ENCODE results near the gene SPRY2.

SPRY2 gene

DNA sequence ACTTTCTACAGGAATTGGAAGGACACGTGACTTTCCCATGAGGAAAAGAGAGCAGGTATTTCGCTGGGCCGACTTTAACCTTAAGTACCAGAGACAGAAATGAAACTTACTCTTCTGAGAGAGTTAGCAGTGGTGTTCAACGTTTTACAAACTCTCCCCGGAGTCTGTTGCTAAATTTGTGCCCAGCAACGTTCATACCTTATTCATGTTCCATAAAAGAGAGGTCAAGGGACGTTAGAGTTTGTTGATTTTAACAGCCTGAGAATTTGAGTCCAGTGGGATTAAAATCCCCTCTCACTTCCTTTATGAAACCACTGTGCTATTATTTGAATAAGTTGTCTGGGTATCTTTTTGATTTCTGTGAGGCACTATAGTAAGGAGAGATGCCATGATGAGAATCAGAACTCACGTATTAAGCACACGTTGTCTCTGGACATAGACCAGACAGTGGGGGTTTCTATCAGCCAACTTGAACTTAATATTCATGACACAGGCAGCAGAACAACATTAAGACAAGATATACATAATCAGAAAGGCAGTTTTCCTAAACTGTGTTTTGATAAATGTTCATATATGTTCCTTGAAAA is 33.4 kb downstream of the SPRY2 start:
- Histone ChIP-seq H3K27ac (ENCODE audit: low read depth, low read length) (no peak overlapping the region), H3K4me1 (ENCODE audit: insufficient read depth, low read length) (no peaks in the 10 kb centered on the region), H3K27me3 (ENCODE audit: control insufficient read depth in 1 of 2, insufficient read depth in 2 of 2, low read length in 2 of 2) (no peaks in the 10 kb centered on the region), H3K9ac (ENCODE audit: low read length) (no peak overlapping the region), H3K36me3 (ENCODE audit: insufficient read depth, low read length) (no peaks in the 10 kb centered on the region), H3K4me3 (ENCODE audit: low read depth in 1 of 2, low read length in 2 of 2) (no peak overlapping the region), H3K9me3 (ENCODE audit: low read length) (no peaks in the 10 kb centered on the region)

DNA sequence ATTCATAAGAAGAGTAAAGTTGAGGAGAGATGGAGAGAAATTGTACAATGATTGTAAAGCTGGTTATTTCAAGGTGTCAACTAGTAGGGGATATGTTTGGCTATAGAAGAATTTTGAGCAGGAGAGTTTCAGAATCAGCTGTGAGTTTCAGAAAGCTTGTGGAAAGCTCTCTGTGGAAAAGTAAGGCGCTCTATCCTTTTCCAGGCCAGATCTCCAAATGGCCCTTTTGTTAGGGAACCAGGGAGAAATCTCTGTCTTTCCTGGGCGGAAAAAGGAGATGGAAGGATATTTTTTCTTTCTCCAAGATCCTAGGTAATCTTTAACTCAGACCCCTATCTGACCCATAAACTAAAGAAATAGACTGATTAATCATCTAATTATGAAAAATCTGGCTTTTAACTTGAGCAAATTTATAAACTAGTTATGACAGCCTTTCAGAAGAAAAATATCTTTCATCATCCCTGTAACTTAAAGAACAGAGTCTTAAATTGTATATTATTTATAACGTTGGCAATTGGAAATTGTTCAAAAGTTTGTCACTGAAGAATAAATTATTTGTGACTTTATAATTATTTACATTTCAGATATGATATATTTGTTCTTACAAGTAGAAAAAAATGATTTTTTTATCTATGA is 34.5 kb downstream of the SPRY2 start:
- no peaks in the 10 kb centered on the region for H3K36me3 ChIP-seq (ENCODE audit: insufficient read depth, low read length)
- no peaks in the 10 kb centered on the region for H3K27me3 ChIP-seq (ENCODE audit: control insufficient read depth in 1 of 2, insufficient read depth in 2 of 2, low read length in 2 of 2)
- H3K4me1 ChIP-seq (ENCODE audit: insufficient read depth, low read length), result no peaks in the 10 kb centered on the region
- H3K27ac ChIP-seq (ENCODE audit: low read depth, low read length), result no peak overlapping the region
- H3K9ac ChIP-seq (ENCODE audit: low read length), result no peak overlapping the region
- H3K4me3 ChIP-seq (ENCODE audit: low read depth in 1 of 2, low read length in 2 of 2), result no peak overlapping the region
- H3K9me3 ChIP-seq (ENCODE audit: low read length), result no peaks in the 10 kb centered on the region

DNA sequence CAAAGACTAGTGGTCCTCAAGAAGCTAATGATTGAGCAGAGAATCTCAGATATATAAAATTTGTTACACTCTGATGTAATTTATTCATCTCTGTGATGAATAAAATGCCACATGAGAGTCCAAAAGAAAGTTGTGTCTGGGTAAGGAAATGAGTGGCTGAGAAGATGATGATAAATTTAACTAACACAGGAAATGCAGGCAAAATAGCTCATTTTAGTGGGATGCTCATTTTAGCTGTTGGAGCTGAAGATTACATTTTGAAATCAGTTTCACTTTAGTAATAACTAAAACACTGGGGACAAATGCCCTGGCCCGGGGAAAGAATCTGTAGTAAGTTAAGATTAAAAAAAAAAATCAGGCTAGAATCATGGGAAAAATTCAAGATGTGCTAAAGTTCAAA is 35.2 kb downstream of the SPRY2 start:
- no peak overlapping the region for H3K4me3 ChIP-seq (ENCODE audit: low read depth in 1 of 2, low read length in 2 of 2)
- no peaks in the 10 kb centered on the region for H3K36me3 ChIP-seq (ENCODE audit: insufficient read depth, low read length)
- no peak overlapping the region for H3K9ac ChIP-seq (ENCODE audit: low read length)
- H3K27me3 ChIP-seq (ENCODE audit: control insufficient read depth in 1 of 2, insufficient read depth in 2 of 2, low read length in 2 of 2), result no peaks in the 10 kb centered on the region
- H3K4me1 ChIP-seq (ENCODE audit: insufficient read depth, low read length), result no peaks in the 10 kb centered on the region
- H3K9me3 ChIP-seq (ENCODE audit: low read length), result no peaks in the 10 kb centered on the region
- H3K27ac ChIP-seq (ENCODE audit: low read depth, low read length), result no peak overlapping the region

DNA sequence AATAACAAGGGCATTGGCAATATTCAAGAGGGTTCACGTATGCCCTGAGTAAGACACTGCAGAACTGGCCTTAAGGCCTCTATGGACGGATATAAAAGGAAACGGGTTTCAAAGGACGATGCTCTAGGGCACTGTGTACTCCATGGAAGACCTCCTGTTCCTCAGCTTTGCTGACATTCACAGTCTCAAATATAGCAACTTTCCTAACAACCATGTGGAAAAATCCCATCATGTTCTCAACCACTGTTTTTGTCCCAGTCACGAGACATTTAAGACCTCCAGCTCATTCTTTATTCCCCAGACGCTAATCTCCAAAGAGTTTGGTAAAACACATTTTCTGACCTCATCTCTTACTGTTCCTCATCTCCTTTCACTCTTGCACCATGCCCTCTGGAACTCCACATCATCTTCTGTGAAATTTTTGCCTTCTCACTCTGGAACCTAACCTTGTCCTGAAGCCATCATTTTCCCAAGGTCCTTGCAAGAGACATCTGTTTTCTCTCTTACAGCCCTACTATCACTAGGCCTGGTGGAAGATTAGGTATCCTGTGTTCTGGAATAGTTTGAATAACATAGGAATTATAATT is 37.6 kb downstream of the SPRY2 start:
- no peaks in the 10 kb centered on the region for H3K9me3 ChIP-seq (ENCODE audit: low read length)
- H3K36me3 ChIP-seq (ENCODE audit: insufficient read depth, low read length), result no peaks in the 10 kb centered on the region
- H3K4me3 ChIP-seq (ENCODE audit: low read depth in 1 of 2, low read length in 2 of 2), result no peak overlapping the region
- no peak overlapping the region for H3K9ac ChIP-seq (ENCODE audit: low read length)
- no peaks in the 10 kb centered on the region for H3K4me1 ChIP-seq (ENCODE audit: insufficient read depth, low read length)
- no peaks in the 10 kb centered on the region for H3K27me3 ChIP-seq (ENCODE audit: control insufficient read depth in 1 of 2, insufficient read depth in 2 of 2, low read length in 2 of 2)
- no peak overlapping the region for H3K27ac ChIP-seq (ENCODE audit: low read depth, low read length)

DNA sequence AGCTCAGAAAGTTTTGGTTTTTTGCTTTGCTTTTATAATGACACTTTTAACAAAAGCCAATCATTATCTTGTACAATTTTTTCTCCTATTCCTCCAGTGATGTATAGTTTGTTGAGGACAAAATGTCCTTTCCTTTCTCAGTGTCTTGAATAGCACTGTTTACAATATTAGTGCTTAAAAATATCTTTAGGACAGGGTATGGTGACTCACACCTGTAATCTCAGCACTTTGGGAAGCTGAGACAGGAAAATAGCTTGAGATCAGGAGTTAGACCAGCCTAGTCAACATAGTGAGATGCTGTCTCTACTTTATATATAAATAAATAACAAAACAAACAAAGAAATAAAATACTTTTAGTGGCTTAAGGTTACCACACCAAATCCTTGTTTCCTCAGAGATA is 41.9 kb downstream of the SPRY2 start:
- H3K9me3 ChIP-seq (ENCODE audit: low read length), result no peaks in the 10 kb centered on the region
- H3K36me3 ChIP-seq (ENCODE audit: insufficient read depth, low read length), result no peaks in the 10 kb centered on the region
- H3K4me3 ChIP-seq (ENCODE audit: low read depth in 1 of 2, low read length in 2 of 2), result no peak overlapping the region
- H3K27ac ChIP-seq (ENCODE audit: low read depth, low read length), result no peak overlapping the region
- H3K9ac ChIP-seq (ENCODE audit: low read length), result no peak overlapping the region
- no peaks in the 10 kb centered on the region for H3K27me3 ChIP-seq (ENCODE audit: control insufficient read depth in 1 of 2, insufficient read depth in 2 of 2, low read length in 2 of 2)
- no peaks in the 10 kb centered on the region for H3K4me1 ChIP-seq (ENCODE audit: insufficient read depth, low read length)

DNA sequence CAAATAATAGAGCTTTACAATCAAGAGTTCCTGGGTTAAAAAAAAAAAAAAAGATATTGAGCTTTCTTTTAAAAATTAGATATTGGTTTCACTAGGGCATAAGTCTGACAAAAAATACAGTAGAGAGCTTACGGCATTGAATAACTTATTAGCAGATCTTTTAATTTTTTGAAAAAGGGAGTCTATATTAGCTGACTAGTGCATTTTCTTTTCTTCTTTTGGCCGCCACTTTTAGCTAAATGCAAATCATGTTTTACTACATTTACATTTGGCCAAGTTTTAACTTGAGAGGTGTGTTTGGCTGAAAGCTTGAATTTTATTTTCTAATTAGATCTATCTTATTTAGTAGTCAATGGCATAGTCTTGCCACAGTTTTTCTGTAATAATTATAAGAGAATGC is 43.4 kb downstream of the SPRY2 start:
- H3K4me3 ChIP-seq (ENCODE audit: low read depth in 1 of 2, low read length in 2 of 2), result no peak overlapping the region
- no peak overlapping the region for H3K27ac ChIP-seq (ENCODE audit: low read depth, low read length)
- no peak overlapping the region for H3K9ac ChIP-seq (ENCODE audit: low read length)
- H3K27me3 ChIP-seq (ENCODE audit: control insufficient read depth in 1 of 2, insufficient read depth in 2 of 2, low read length in 2 of 2), result no peaks in the 10 kb centered on the region
- H3K9me3 ChIP-seq (ENCODE audit: low read length), result no peaks in the 10 kb centered on the region
- no peaks in the 10 kb centered on the region for H3K4me1 ChIP-seq (ENCODE audit: insufficient read depth, low read length)
- no peaks in the 10 kb centered on the region for H3K36me3 ChIP-seq (ENCODE audit: insufficient read depth, low read length)

- Histone ChIP-seq H3K27ac (ENCODE audit: low read depth, low read length) (no peak overlapping the region), H3K9me3 (ENCODE audit: low read length) (no peaks in the 10 kb centered on the region), H3K36me3 (ENCODE audit: insufficient read depth, low read length) (no peaks in the 10 kb centered on the region), H3K27me3 (ENCODE audit: control insufficient read depth in 1 of 2, insufficient read depth in 2 of 2, low read length in 2 of 2) (no peaks in the 10 kb centered on the region), H3K4me3 (ENCODE audit: low read depth in 1 of 2, low read length in 2 of 2) (no peak overlapping the region), H3K4me1 (ENCODE audit: insufficient read depth, low read length) (no peaks in the 10 kb centered on the region), H3K9ac (ENCODE audit: low read length) (no peak overlapping the region)
Measured at GRCh38 chr13:80297094-80297493, 43.8 kb downstream of the SPRY2 start.

DNA sequence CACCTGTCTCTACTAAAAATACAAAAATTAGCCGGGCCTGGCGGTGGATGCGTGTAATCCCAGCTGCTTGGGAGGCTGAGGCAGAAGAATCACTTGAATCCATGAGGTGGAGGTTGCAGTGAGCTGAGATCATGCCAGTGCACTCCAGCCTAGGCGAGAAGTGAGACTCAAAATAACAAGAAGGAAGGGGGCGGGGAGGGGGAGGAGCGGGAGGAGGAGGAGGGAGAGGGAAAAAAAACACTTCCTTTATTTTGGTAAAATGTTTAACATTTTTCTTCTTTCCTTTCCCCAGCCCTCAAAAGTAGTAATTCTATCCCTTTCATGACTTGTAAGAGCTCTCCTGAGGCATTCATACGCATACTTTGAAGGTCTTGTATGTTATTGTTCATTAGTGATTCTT is 44.3 kb downstream of the SPRY2 start:
- H3K9ac ChIP-seq (ENCODE audit: low read length), result no peak overlapping the region
- no peak overlapping the region for H3K4me3 ChIP-seq (ENCODE audit: low read depth in 1 of 2, low read length in 2 of 2)
- H3K27ac ChIP-seq (ENCODE audit: low read depth, low read length), result no peak overlapping the region
- H3K4me1 ChIP-seq (ENCODE audit: insufficient read depth, low read length), result no peaks in the 10 kb centered on the region
- no peaks in the 10 kb centered on the region for H3K9me3 ChIP-seq (ENCODE audit: low read length)
- no peaks in the 10 kb centered on the region for H3K27me3 ChIP-seq (ENCODE audit: control insufficient read depth in 1 of 2, insufficient read depth in 2 of 2, low read length in 2 of 2)
- no peaks in the 10 kb centered on the region for H3K36me3 ChIP-seq (ENCODE audit: insufficient read depth, low read length)

GRCh38 chr13:80290591-80290990 is 50.3 kb downstream of the SPRY2 start:
- Histone ChIP-seq H3K9me3 (ENCODE audit: low read length) (no peaks in the 10 kb centered on the region), H3K27me3 (ENCODE audit: control insufficient read depth in 1 of 2, insufficient read depth in 2 of 2, low read length in 2 of 2) (no peaks in the 10 kb centered on the region), H3K27ac (ENCODE audit: low read depth, low read length) (no peak overlapping the region), H3K4me3 (ENCODE audit: low read depth in 1 of 2, low read length in 2 of 2) (no peak overlapping the region), H3K36me3 (ENCODE audit: insufficient read depth, low read length) (no peaks in the 10 kb centered on the region), H3K4me1 (ENCODE audit: insufficient read depth, low read length) (no peaks in the 10 kb centered on the region), H3K9ac (ENCODE audit: low read length) (no peak overlapping the region)
